AG04449 (cell line): ENCODE results near the gene FAAP20.

Experiments used
- CTCF ChIA-PET: fragments of 350-600 bp; formaldehyde crosslinking; extraction: SDS; loops from one replicate; lab custom pipeline; 2021; ENCODE audit warnings: antibody characterized with exemption; lab: Yijun Ruan, JAX
- POLR2A ChIA-PET: fragments of 400-600, 350-600 bp; formaldehyde crosslinking; extraction: SDS; loops from one replicate; lab custom pipeline; 2020; ENCODE audit warnings: antibody characterized with exemption, inconsistent platforms; lab: Yijun Ruan, JAX
- DNase-seq: peaks from one replicate; pipeline ENCODE4 v3.0.0-alpha.2; 2010; ENCODE audit warnings: low read depth, low spot score
- H3K4me3 ChIP-seq: 2 replicates; pipeline ENCODE4 v1.5.1; 2011; ENCODE audit warnings: low read depth, mild to moderate bottlenecking, control low read depth, low read length
- TF ChIP-seq, protein P1 (sequence below): IDR thresholded peaks from one replicate; pipeline ENCODE4 v1.5.1; 2011; ENCODE audit warnings: mild to moderate bottlenecking, moderate library complexity, low read length, control low read depth, inconsistent platforms; ENCODE audit not compliant: insufficient read depth; ENCODE audit errors: missing control alignments

FAAP20 gene

DNA sequence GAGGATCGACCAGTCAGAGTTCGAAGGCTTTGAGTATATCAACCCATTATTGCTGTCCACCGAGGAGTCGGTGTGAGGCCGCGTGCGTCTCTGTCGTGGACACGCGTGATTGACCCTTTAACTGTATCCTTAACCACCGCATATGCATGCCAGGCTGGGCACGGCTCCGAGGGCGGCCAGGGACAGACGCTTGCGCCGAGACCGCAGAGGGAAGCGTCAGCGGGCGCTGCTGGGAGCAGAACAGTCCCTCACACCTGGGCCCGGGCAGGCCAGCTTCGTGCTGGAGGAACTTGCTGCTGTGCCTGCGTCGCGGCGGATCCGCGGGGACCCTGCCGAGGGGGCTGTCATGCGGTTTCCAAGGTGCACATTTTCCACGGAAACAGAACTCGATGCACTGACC lies 9.6 kb downstream of the FAAP20 start:
- CTCF ChIA-PET: interaction anchor here (1.7 to 4.3 kb wide), 2 partner anchors 11 to 197 kb away, joined by 4 to 41 read pairs; no protein-coding TSS in a partner anchor
- H3K4me3 ChIP-seq: no peak overlapping the region
- no peak for DNase-seq
- POLR2A ChIA-PET: no interaction called here
- TF ChIP-seq, protein P1, sequence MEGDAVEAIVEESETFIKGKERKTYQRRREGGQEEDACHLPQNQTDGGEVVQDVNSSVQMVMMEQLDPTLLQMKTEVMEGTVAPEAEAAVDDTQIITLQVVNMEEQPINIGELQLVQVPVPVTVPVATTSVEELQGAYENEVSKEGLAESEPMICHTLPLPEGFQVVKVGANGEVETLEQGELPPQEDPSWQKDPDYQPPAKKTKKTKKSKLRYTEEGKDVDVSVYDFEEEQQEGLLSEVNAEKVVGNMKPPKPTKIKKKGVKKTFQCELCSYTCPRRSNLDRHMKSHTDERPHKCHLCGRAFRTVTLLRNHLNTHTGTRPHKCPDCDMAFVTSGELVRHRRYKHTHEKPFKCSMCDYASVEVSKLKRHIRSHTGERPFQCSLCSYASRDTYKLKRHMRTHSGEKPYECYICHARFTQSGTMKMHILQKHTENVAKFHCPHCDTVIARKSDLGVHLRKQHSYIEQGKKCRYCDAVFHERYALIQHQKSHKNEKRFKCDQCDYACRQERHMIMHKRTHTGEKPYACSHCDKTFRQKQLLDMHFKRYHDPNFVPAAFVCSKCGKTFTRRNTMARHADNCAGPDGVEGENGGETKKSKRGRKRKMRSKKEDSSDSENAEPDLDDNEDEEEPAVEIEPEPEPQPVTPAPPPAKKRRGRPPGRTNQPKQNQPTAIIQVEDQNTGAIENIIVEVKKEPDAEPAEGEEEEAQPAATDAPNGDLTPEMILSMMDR: no peak

DNA sequence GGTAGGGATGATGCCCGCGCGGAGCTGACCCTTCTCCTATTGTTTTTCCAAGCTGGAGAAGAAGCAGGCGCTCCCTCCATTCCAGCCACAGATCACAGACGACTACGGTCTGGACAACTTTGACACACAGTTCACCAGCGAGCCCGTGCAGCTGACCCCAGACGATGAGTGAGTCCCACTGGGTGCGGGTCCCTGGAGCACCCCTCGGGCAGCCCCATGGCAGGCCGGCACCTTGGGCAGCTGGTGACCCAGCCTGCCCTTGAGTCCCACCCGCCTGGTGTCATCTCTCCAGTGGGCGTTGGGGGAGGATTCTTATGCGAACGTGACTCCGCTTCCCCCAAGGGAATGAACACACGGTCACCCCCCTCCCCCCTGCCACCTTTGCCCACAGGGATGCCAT lies 10.0 kb downstream of the FAAP20 start:
- DNase-seq: no peak
- ChIA-PET CTCF (interaction anchor here (1.7 to 4.3 kb wide), 2 partner anchors 10 to 197 kb away, joined by 4 to 41 read pairs; no protein-coding TSS in a partner anchor), POLR2A (no interaction called here)
- no peak overlapping the region for H3K4me3 ChIP-seq
- TF ChIP-seq, protein P1: no peak

DNA sequence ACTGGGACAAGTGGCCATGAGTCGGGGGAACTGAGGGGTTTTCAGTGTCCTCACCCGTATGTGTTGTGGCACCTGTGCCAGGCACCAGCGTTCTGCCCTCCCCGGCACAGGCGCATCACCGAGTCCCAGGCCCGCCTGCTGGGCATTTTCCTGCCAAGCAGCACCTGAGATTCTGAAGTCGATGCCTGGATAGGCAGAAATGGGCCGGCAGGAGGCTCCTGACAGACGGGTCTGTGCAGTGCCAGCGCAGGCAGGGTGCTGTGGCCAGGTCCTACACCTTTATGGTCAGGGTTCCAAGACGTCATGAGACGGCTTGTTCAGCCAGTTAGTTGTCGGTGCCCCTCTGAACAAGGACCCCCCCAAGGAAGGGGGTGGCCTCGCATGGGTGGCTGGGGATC lies 10.6 kb downstream of the FAAP20 start:
- TF ChIP-seq, protein P1: no peak
- H3K4me3 ChIP-seq: no peak overlapping the region
- ChIA-PET CTCF (interaction anchor here (4.3 kb wide), 1 partner anchor 10 kb away, joined by 41 read pairs; no protein-coding TSS in a partner anchor), POLR2A (no interaction called here)
- DNase-seq: no peak

DNA sequence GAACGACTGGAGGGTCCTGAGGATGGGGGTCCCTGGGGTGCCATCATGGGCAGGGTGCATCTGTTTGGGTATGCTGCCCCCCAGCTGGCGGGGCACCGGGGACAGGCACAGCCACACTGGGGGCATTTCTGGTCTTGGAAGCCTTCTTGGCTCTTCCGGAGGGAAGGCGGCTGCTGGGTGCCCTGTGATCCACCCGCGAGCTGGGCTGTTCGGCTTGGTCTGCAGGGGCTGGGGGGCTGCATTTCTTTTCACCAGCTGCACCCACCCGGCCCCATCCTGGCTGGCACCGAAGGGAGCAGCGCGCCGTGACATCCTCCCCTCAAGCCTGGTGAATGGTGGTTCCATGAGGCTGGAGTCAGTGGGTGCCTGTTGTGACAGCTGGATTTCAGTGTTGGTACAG lies 12.2 kb downstream of the FAAP20 start:
- POLR2A ChIA-PET: no interaction called here
- CTCF ChIA-PET: interaction anchor here (1.1 to 4.3 kb wide), 3 partner anchors 8 to 223 kb away, joined by 3 to 41 read pairs (median 6); no protein-coding TSS in a partner anchor
- no peak overlapping the region for H3K4me3 ChIP-seq
- DNase-seq: no peak
- TF ChIP-seq, protein P1: no peak

DNA sequence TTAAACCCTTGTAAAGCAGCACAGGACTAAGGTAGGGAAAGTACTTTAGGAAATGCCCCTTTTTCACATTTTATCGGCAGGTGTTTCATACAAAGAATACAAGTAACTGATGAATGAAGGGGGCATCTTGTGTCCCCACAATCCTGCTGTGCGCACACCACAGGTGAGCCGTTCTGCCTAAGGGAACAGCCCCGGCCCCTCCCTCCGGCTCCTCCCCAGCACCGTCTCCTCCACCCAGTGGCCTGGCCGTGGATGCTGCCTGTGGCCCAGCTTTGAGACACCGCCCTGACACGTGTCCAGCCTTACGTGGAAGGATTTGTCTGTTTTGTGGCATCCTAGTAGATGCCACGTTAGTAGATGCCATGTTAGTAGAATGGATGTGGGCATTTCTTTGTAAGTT lies 12.8 kb downstream of the FAAP20 start:
- TF ChIP-seq, protein P1: no peak
- H3K4me3 ChIP-seq: no peak overlapping the region
- DNase-seq: no peak
- ChIA-PET CTCF (interaction anchor here (2.0 kb wide), 1 partner anchor 42 kb away, joined by 6 read pairs; no protein-coding TSS in a partner anchor), POLR2A (no interaction called here)

DNA sequence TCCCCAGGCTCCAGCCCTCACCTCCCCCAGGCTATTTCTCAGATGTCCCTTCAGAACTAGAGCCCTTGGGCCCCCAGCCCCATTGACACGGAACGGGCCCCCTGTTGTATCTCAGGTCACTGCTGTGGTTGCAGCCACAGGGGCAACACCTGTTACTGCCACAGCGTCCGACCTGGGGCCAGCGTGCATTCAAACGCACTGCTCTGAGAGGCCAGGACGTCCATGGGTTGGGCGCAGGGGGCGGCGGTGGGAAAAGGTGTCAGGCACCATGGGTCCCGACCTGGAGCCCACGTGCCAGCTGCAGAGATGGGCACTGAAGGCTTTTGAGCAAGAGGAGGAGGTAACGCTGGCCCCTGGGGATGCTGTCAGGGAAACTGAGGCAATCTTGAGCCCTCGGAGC lies 13.3 kb downstream of the FAAP20 start:
- ChIA-PET CTCF (interaction anchor here (2.0 kb wide), 1 partner anchor 41 kb away, joined by 6 read pairs; no protein-coding TSS in a partner anchor), POLR2A (no interaction called here)
- TF ChIP-seq, protein P1: no peak
- no peak for DNase-seq
- H3K4me3 ChIP-seq: no peak overlapping the region
